GM06990 (cell line): ENCODE measurements around the gene TRAF3IP1.

ENCODE experiments used
- DNase-seq: peaks from one replicate; pipeline ENCODE4 v3.0.0-alpha.2; 2011; ENCODE audit not compliant: insufficient read length; ENCODE audit errors: extremely low read depth
- H3K27me3 ChIP-seq: replicated peaks from 2 replicates; pipeline ENCODE4 v1.6.0; 2011; ENCODE audit warnings: low read length; ENCODE audit not compliant: control insufficient read depth, insufficient read depth
- H3K36me3 ChIP-seq: 2 replicates; pipeline ENCODE4 v1.5.1; 2011; ENCODE audit warnings: low read length; ENCODE audit not compliant: control insufficient read depth, insufficient read depth
- H3K4me3 ChIP-seq: replicated peaks from 2 replicates; pipeline ENCODE4 v1.5.1; 2011; ENCODE audit warnings: low read depth, mild to moderate bottlenecking, control low read depth, low read length
- CTCF ChIP-seq: IDR thresholded peaks from 2 replicates; pipeline ENCODE4 v1.5.1; 2011; ENCODE audit warnings: low read length, control low read depth, mild to moderate bottlenecking, inconsistent platforms; ENCODE audit not compliant: insufficient read depth, poor library complexity, severe bottlenecking

TRAF3IP1 gene

DNA sequence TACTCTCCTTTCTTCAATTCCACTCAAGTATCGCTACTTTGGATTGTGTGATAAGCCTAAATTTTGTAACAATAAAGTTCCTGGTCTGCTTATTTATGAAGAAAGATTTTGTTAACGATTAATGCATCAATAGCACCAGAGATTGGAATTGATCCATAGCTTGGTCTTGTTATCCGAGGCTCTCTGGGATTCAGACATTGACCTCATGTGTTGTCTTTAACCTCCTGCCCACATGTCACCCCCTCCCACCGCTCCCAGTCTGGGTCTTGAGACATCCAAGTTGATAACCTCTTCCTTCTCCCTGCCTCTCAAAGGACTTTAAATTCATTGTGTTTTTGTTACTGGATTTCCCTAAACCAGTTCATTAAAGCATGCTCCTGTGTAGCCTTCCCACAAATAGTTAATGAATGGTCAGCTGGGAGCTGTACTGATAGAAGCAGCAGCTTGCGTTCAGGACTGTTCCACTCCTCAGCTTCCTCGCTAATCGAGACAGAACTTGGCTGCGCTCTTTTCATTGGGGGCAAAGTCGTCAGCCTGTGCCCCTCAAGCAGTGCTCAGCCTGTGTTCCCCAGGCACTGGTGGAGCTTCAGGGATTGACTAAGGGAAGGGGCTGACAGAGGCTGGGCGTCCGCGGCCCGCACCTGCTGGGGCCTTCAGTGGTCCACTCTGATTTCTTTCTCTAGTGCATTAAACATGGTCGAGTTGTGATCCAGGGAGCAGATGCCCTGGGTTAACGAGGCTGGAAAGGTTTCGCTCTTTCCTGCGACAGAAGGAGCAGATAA, 125.3 kb downstream of the TRAF3IP1 start:
- DNase-seq = no peak
- Histone ChIP-seq H3K36me3 (peaks cover 46% of the 10 kb centered on the region), H3K27me3 (no peaks in the 10 kb centered on the region), H3K4me3 (no peak overlapping the region)
- TF ChIP-seq CTCF = no peak

DNA sequence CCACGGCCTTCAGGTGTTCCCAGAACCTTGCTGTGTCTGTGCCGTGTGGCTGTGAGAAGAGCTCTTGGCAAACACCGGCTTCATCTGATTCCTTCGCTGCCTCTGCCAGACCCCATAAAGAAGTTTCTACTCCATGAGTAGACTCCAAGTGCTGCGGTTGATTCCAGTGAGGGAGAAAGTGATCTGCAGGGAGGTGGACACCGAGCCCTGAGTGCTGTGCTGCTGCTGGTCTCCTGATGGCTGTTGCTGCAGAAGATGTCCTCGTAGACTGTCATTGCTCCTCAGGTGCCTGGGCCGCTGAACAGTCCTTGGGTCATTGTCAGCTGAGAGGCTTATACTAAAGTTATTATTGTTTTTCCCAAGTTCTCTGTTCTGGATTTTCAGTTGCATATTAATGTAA, 126.1 kb downstream of the TRAF3IP1 start:
- no peak for DNase-seq
- Histone ChIP-seq H3K27me3 (no peaks in the 10 kb centered on the region), H3K4me3 (no peak overlapping the region), H3K36me3 (peaks cover 46% of the 10 kb centered on the region)
- TF ChIP-seq CTCF = no peak

- Histone ChIP-seq H3K27me3 (no peaks in the 10 kb centered on the region), H3K4me3 (no peak overlapping the region), H3K36me3 (peaks cover 48% of the 10 kb centered on the region)
- no peak for TF ChIP-seq CTCF
- no peak for DNase-seq
These were observed 128.0 kb downstream of the TRAF3IP1 start for GRCh38 chr2:238448031-238448955.

GRCh38 chr2:238449241-238449640, 128.9 kb downstream of the TRAF3IP1 start:
- Histone ChIP-seq H3K27me3 (no peaks in the 10 kb centered on the region), H3K4me3 (no peak overlapping the region), H3K36me3 (peaks cover 46% of the 10 kb centered on the region)
- no peak for TF ChIP-seq CTCF
- no peak for DNase-seq

DNA sequence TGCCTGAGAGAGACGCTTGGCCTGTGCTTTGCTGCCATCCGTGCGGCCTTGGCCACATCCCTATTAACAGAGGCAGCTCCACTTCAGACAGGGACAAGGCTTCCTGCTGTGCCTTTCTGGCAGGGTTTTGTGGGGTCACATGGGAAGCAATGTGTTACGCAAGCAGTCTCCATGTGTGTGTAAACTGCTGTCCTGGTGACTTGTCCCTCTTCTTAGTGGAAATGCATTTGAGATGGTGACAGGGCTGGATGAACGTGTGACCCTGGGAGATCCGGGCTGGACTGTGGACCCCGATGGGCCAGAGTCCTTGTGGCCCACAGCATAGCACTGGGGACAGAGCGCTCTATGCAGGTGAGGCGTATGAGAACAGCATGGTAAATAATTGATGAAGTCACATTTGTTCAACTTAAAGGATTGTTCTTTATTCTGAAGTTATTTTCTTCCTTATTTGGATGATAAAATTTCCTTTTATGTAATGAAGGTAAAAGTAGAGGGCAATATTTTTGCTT, 129.6 kb downstream of the TRAF3IP1 start:
- Histone ChIP-seq H3K27me3 (no peaks in the 10 kb centered on the region), H3K4me3 (no peak overlapping the region), H3K36me3 (peaks cover 43% of the 10 kb centered on the region)
- TF ChIP-seq CTCF = no peak
- DNase-seq = no peak
